ENCODE measurements around the gene TST. TPM values are rescaled to one million over a fixed set of nuclear protein-coding genes. Genes with fewer than 3 reads are reported as not detected.

Gene TST
- total and polyA plus RNA-seq, 10 of the 15 experiments (the other 5 are each of a cell fraction or from before 2014, with no cell fraction given), result 2.4 to 24.6 (median 10.4) TPM

GRCh38 chr22:36968249-36968964, 50.8 kb downstream of the TST start:
- ChIA-PET SMC1A (ENCODE audit: uncharacterized antibody, unreplicated experiment) (interaction anchor here (1.1 to 1.8 kb wide), 4 partner anchors 9 to 116 kb away, joined by 3 to 11 read pairs (median 4); no protein-coding TSS in a partner anchor), POLR2A (no interaction called here), RAD21 (ENCODE audit: unreplicated experiment) (no interaction called here), CTCF (interaction anchor here (1.2 to 18.9 kb wide), 3 partner anchors 9 to 182 kb away, joined by 6 to 310 read pairs (median 51); partner anchors contain the start of gene NCF4)
- intact Hi-C loops (cut with micrococcal nuclease; ENCODE audit: unreplicated experiment) (no loop called here), in situ Hi-C loops (cut with MboI) (no loop called here)
- DNase-seq (ENCODE audit: low read depth, low spot score), result no peak
- ATAC-seq, result no peak
- H3K9me3 ChIP-seq (replicated peaks; ENCODE audit: control insufficient read depth, insufficient read depth, low read length), result no peaks in the 10 kb centered on the region
- no peaks in the 10 kb centered on the region for H3K79me2 ChIP-seq (ENCODE audit: control insufficient read depth, insufficient read depth, low read length)
- no peak for FAIRE-seq
- H3K9ac ChIP-seq (ENCODE audit: control insufficient read depth, insufficient read depth, low read length), result no peak overlapping the region
- H3K27ac ChIP-seq (ENCODE audit: control insufficient read depth, insufficient read depth), result no peak overlapping the region
- no peaks in the 10 kb centered on the region for H3K27me3 ChIP-seq (replicated peaks in 1 of 2; ENCODE audit: control insufficient read depth in 2 of 2, insufficient read depth in 2 of 2, low read length in 1 of 2)
- 52% methylated on average over 5 of the region's 5 CpGs for WGBS (ENCODE audit: insufficient coverage, insufficient replicate concordance, low lambda C conversion rate, missing lambda C conversion rate)
- no peaks in the 10 kb centered on the region for H3K4me1 ChIP-seq (ENCODE audit: control insufficient read depth, insufficient read depth, low read length)
- H3K4me2 ChIP-seq (ENCODE audit: control insufficient read depth, insufficient read depth), result no peak overlapping the region
- no peaks in the 10 kb centered on the region for H3K36me3 ChIP-seq (ENCODE audit: control insufficient read depth in 2 of 2, insufficient read depth in 2 of 2, low read length in 1 of 2)
- no TSS peak for BruUV-seq (replicated peaks)
- no peak overlapping the region for H3K4me3 ChIP-seq
- H2AFZ ChIP-seq (ENCODE audit: control insufficient read depth, low read depth, low read length), result no peak overlapping the region
- H4K20me1 ChIP-seq (ENCODE audit: control insufficient read depth, insufficient read depth), result no peaks in the 10 kb centered on the region
- TF ChIP-seq NKRF (conservative IDR thresholded peaks at IDR 0.05) (no peak), POLR2A (IDR thresholded peaks at IDR 0.05; ENCODE audit: low read depth, low read length) (no peak), RBBP5 (conservative IDR thresholded peaks at IDR 0.05) (no peak), SMAD1 (IDR thresholded peaks at IDR 0.05; ENCODE audit: low read depth, partially characterized antibody) (no peak), CHD2 (IDR thresholded peaks at IDR 0.05; ENCODE audit: borderline replicate concordance, low read depth, low read length) (no peak), SUPT20H (IDR thresholded peaks at IDR 0.05; ENCODE audit: borderline replicate concordance, control insufficient read depth, low read depth, low read length) (no peak), MYC (IDR thresholded peaks at IDR 0.05; ENCODE audit: insufficient read depth, insufficient read length, insufficient replicate concordance, low read length, severe bottlenecking) (no peak), E2F8 (IDR thresholded peaks at IDR 0.05; ENCODE audit: low read depth, partially characterized antibody) (no peak), IRF5 (IDR thresholded peaks at IDR 0.05; ENCODE audit: borderline replicate concordance) (no peak), SIX5 (IDR thresholded peaks at IDR 0.05; ENCODE audit: low read depth, low read length, severe bottlenecking) (no peak), USF1 (IDR thresholded peaks at IDR 0.05; ENCODE audit: borderline replicate concordance, extremely low read length, insufficient read depth, low read depth, low read length) (no peak), HSF1 (IDR thresholded peaks at IDR 0.05; ENCODE audit: low read depth, low read length) (no peak), IRF4 (IDR thresholded peaks at IDR 0.05; ENCODE audit: low read depth, low read length) (no peak), RAD51 (IDR thresholded peaks at IDR 0.05) (no peak), SIN3A (IDR thresholded peaks at IDR 0.05; ENCODE audit: low read depth, low read length) (no peak)
